A549 (cell line): ENCODE results near the gene AFF3.

Source experiments
- MYC ChIP-seq: IDR thresholded peaks from 2 replicates; pipeline ENCODE4 v1.6.1; 2012; ENCODE audit warnings: mild to moderate bottlenecking, inconsistent platforms, low read length, improper control_type of control experiment, borderline replicate concordance
- NR3C1 ChIP-seq: fragments of >200 bp; sonication (Bioruptor Twin); formaldehyde crosslinking; IDR thresholded peaks from 3 replicates; pipeline ENCODE4 v1.6.1; 2017
- TP53 ChIP-seq: fragments of 250-450 bp; sonication (Bioruptor Pico); IDR thresholded peaks from 2 replicates; pipeline ENCODE4 v1.5.0; 2021; ENCODE audit warnings: mild to moderate bottlenecking, moderate library complexity
- TF ChIP-seq, protein P1 (sequence below): fragments of 150-350 bp; IDR thresholded peaks from 2 replicates; pipeline ENCODE4 v1.6.1; 2014; ENCODE audit warnings: low read depth, mild to moderate bottlenecking, low read length

DNA sequence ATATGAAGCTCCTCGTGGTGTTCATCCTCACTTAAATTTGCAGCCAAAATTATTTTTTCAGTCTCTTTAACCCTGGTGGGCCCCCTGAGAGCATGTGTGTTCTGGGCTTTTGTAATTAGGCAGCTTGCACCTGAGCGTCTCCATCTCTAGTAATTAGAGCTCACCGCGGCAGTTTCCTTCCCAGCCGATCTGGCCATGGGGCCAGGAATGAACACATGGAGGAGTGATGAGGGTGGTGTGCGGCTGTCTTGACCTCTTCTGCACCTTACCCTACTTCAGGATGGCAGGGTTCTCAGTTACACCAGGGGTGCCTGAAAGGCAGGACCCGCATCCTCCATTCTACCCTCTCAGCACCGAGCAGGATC lies 98.5 kb downstream of the AFF3 start:
- TF ChIP-seq, protein P1, sequence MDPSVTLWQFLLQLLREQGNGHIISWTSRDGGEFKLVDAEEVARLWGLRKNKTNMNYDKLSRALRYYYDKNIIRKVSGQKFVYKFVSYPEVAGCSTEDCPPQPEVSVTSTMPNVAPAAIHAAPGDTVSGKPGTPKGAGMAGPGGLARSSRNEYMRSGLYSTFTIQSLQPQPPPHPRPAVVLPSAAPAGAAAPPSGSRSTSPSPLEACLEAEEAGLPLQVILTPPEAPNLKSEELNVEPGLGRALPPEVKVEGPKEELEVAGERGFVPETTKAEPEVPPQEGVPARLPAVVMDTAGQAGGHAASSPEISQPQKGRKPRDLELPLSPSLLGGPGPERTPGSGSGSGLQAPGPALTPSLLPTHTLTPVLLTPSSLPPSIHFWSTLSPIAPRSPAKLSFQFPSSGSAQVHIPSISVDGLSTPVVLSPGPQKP, result no peak
- TF ChIP-seq MYC (no peak), NR3C1 (no peak), TP53 (CRISPR knock-in tag) (no peak)
